Measurements from ENCODE around the gene OBI1.
"Not testable (repeated sequence)": the region's sequence is repeated elsewhere in the genome, so short reads cannot be mapped to it uniquely, and the experiment has no call there.

Gene OBI1

DNA sequence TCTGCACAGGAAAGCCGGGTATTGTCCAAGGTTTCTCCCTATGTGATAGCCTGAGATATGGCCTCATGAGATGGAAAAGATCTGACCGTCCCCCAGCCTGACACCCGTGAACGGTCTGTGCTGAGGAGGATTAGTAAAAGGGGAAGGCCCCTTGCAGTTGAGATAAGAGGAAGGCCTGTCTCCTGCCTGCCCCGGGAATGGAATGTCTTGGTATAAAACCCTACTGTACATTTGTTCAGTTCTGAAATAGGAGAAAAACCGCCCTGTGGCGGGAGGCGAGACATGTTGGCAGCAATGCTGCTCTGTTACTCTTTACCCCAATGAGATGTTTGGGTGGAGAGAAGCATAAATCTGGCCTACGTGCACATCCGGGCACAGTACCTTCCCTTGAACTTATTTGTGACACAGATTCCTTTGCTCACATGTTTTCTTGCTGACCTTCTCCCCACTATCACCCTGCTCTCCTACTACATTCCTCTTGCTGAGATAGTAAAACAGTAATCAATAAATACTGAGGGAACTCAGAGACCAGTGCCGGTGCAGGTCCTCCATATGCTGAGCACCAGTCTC lies 11.8 kb downstream of the OBI1 start:
- DNase-seq (ENCODE audit: low spot score) = not testable (repeated sequence)

DNA sequence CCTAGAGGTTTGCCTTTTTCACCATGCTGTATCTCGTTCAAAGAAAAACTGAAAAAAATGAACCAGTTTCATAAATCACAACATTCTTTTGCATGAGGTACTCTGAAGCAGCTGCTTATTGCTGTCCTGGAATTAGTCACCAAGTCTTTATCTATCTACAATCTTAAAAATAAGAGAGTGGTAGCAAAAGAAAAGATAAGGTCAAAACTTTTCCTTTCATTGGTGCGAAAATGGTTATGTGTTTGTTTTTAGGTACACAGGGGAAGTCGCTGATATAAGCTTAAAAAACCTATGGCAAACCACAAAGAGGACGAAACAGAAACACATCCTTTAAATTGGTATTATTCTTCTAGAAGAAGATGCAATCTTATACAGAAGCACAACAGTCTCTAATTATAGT lies 20.7 kb downstream of the OBI1 start:
- no peak for DNase-seq (ENCODE audit: low spot score)

DNA sequence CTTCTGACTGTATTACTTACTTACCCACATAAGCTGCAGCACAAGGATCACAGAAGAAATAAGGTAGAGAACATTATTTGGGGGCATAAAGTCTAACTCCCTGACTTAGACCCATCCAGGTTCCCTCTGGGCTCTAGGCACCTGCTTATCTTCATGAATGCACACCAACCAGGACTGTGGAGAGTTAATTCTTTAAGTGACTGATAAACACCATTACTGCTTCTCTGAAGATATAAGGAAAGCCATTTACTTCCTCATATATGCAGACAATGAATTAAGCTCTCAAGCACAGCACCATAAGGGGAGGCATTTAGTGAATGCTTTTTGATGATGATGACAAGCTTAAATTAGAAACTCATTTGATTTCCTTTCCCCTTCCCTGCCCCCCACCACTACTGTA lies 22.5 kb downstream of the OBI1 start:
- DNase-seq (ENCODE audit: low spot score) = no peak

DNA sequence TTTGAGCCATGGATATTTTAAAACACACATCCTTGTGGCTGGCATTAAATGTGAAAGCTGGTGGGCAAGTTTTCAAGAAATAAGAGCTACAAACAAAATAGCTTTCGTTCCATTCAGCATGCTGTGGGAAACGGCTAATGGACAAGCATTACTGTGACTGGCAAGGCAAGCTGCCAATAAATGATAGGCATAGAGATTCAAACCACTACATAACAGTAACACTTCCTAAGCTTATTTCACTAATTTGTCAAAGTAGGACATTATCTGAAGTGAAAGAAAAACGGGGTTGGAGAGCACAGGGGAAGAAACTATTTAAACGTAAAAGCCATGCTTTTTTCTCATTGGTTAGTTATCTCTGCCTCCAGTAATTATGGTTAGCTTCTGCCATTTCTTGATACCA lies 26.0 kb downstream of the OBI1 start:
- DNase-seq (ENCODE audit: low spot score) = no peak

DNA sequence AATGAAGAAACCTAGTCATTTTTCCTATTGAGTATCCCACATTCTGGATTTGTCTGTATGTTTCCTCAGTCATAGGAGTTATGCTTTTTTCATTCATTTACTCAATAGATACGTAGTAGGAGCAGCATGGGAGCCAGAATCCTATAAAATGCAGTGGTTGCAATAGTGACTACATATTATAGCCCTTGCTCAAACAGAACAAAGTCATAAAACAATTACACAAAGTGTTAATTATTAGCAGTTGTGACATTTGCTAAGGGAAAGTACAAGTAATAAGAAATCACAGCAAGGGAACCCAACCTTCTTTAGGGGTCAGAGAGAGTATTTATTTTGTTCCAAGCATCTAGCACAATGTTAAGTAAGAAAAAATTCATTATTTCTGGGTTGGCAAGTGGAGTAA lies 27.9 kb downstream of the OBI1 start:
- DNase-seq (ENCODE audit: low spot score) = no peak

DNA sequence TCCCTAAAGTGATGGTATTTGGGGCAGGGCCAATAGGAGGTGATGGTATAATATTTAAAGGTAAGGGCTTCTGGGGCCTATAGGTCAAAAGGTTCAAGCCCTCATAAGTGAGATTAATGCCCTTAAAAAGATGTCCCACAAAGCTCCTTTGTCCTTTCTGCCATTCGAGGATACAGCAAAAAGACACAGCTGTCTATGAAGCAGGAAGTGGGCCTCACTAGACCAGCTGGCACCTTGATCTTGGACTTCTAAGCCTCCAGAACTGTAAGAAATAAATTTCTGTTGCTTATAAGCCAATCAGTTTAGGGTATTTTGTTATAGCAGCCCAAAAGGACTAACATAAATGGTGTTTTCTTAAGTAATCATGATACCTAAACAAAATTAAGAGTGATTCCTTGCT lies 28.4 kb downstream of the OBI1 start:
- no peak for DNase-seq (ENCODE audit: low spot score)

DNA sequence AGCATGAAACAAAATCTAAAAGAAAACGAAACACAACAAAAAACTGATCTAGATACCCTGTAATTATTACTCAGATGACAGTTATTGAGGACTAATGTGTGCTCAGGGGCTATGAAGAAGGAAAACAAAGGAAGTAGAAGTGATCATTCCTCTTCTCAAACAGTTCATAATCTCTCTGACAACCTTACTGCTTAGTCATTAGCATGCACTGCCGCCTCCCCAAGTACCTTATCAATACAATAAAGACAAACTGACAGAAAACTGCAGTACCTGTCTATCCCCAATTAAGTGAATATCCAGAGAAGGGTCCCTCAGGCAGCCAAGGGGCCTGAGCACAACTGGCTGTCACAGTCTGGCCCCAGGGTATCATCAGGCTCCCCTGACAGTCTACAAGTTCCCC lies 33.6 kb downstream of the OBI1 start:
- no peak for DNase-seq (ENCODE audit: low spot score)

DNA sequence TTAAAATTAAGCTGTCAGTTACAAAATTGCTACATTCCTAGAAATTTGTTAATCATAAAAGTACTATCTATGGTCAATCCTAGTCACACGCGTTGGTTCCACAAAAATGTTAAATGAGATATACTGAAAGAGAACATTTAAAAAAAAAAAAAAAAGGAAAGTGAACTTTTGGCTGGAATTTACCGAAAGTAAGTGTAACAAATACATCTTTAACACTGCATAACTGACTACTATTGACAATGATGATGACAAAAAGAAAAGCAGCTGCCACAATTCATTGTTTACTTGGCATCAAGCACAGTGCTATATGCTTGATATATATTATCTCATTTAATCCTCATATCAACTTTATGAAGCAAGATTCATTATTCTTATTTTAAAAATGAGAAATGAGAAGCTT lies 35.8 kb downstream of the OBI1 start:
- DNase-seq (ENCODE audit: low spot score) = no peak

DNA sequence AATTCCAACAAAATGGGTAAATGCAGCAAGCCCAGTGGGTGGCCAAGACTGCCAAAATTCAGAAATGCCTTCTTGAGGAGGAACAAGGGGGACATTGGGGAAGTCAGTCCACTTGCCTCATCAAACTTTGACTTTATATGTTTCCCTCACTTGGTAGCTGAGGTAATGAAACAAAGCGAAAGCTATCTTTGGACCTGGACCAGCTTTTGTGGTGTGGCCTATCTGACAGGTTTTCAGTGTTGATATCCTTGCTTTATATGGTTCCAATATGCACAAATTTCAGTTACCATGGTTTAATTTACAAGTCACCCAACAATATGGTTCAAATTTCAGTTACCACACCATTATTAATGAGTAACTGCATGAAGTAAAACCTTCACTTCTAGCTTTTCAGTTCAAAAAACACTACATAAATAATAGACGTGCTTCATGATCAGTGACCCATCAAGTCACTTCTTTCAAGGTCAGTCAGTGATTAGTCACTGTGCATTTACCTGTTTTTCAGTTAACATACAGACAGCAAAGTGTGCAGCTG lies 38.0 kb downstream of the OBI1 start:
- no peak for DNase-seq (ENCODE audit: low spot score)

DNA sequence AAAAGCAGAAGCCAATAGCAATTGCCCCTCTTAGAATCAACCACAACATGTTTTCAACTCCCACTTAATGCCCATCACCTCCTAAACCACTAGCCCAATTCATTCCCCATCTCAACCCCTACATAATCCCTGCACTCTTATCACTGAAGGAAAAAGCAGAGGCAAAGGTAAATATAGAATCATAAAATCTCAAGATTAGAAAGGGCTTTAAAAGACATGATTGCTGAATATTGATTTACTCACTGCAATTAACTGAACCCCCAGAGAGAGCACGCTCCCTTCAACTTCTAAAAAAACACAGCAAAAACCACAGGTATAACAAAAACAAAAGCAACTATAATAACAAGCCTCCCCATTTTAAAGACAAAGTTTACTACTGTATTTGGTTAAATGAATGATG lies 40.5 kb downstream of the OBI1 start:
- DNase-seq (ENCODE audit: low spot score) = no peak

DNA sequence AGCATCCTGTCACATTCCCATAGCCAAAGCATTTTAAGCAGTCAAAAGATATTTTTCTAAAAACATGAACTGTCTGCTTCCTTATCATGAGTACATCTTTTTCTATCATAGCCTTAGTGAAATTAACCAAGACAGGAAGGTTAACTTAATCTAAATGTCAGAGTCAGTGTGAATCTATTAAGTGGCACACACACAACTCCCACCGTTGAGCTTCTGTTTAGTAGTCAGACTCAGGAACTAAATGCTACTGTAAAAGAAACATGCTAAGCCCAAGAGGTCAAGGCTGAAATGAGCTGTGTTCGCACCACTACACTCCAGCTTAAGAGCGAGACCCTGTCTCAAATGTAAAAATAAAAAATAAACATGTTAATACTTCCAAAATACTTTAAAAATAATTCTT lies 47.9 kb downstream of the OBI1 start:
- no peak for DNase-seq (ENCODE audit: low spot score)

DNA sequence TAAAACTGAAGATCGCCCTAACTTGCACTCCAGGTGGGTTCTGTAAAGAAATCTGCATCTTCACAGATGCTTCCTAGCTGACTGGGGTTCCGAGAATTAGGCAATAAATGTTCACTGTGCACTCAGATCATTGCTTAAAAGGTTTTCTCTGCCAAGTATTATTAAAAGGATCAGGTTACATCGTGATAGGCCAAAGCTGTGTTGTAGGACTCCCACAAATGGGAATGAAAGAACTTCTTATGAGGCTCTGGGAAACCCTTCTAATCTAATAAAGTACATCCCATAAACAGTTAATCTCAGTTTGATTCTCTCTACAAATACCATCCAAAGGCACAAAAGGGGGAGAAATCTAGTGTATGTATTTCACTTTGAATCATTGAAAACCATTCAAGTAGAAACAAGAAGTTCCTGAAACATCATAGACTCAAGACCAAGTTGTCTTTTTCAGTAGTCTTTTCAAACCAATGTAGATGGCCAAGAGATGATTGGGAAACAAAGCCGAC lies 48.5 kb downstream of the OBI1 start:
- no peak for DNase-seq (ENCODE audit: low spot score)

DNA sequence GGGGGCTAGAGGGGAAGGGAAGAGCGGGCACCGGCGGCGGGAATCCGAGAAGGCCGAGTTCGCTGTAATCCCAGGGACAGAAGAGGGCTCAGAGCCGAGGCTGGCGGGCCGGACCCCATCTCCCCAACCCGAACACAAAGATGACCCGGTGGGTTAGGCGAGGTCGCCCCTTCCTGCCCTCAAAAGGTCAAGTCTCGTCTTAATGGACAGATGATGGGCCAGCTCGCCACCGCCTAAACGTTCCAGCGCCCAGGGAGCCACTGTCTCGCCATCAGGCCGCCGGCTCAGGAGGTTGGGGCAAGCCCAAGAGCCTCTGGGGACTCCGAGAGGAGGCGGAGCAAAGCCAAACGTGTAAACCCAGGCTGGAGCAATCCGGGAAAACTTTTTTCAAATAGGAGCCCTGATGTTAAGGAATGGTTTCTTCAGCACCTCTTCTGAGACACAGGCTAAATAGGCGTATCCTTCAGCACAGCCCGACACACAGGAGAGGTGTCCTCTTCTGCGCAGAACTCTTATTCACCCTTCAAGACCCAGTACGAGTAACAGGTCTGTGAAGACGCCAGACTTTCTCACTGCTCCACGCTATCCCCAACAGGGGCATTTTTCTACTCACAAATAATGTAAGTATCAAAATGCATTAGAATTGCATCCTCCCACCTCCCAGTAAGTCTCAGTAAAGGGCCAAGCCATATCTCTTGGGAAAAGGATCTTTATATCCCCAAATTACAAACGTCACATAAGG lies 49.3 kb downstream of the OBI1 start:
- no peak for DNase-seq (ENCODE audit: low spot score)

DNA sequence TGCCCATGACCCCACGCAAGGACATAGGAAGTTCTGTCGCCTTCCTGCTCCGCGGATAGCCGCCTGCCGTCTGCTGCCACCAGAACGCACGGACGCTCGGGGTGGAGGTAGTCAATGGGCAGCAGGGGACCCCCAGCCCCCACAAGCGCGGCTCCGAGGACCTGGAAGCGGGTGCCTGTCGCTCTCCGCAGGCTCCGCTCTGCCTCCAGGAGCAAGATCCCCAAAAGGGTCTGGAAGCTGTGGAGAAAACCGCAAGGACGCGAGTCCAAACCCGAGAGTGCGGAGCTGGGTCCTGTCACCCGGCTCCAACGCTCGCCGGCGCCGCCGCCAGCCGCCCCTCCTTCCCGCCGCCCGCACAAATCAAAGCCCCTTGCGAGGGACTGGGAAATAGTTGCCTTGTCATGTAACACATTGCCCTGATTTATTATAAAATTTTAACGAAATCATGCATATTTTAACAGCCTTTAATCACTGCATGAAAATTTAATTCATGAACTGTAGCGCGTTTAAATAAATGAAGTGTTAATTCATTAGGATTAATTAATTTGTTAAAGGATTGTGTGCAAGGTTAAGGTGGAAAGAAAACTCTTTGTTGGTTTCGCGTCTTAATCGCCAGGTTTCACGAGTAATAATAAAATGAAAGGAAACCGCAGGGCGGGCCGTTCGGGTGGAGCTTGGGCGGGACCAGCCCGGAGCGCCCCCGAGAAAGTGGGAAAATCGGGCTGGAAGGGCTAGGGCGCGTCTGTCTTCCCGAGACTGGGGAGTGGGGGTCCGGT lies 50.1 kb downstream of the OBI1 start:
- no peak for DNase-seq (ENCODE audit: low spot score)

DNA sequence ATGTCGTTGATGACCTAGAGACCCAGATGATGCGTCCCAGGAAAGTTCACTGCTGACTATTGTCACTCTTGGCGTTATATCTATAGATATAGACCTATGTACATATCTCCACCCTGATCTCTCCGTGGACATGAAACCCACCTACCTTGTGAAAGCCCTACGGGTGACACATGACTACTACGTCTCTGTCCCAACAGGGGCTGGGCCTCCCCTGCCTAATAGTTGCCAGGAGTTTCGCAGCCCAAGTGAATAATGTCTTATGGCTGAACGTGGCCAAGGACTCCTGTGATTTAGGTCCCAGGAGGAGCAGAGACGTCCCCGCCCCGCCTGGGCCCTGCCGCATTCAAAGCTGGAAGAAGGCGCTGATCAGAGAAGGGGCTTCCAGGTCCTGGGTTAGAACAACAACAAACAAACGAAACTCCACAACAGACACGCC lies 50.7 kb downstream of the OBI1 start:
- DNase-seq (ENCODE audit: low spot score) = no peak

DNA sequence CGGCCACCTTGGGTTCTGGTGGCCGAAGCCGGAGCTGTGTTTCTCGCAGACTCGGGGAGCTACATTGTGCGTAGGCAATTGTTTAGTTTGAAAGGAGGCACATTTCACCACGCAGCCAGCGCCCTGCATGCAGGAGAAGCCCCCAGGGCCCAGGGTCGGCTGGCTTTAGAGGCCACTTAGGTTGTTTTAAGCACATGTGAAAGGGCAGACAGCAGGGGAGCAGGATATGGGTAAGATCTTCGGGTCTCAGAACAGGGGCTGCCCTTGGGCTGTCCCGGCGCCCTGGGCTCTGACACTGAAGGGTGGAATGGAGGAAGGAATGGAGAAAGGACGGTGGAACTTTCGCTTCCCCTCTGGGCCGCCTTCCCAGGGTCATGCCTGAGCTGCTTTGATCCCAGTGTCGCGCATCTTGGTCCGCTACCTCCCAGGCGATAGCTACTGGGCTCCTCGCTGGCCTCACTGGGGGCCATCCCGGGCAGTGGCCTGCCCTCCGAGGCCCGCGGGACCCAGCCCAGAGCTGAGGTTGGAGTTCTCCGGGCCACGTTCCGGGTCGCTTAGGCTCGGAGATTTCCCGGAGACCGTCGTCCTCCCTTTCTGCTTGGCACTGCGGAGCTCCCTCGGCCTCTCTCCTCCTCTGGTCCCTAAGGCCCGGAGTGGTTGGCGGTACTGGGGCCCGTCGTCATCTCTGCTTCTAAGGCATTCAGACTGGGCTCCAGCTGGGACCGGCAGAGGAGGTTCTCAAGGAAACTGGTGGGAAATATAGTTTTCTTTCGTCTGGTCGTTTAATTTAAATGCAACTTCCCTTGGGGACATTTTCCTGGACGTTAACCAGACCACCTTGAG lies 51.3 kb downstream of the OBI1 start:
- no peak for DNase-seq (ENCODE audit: low spot score)

DNA sequence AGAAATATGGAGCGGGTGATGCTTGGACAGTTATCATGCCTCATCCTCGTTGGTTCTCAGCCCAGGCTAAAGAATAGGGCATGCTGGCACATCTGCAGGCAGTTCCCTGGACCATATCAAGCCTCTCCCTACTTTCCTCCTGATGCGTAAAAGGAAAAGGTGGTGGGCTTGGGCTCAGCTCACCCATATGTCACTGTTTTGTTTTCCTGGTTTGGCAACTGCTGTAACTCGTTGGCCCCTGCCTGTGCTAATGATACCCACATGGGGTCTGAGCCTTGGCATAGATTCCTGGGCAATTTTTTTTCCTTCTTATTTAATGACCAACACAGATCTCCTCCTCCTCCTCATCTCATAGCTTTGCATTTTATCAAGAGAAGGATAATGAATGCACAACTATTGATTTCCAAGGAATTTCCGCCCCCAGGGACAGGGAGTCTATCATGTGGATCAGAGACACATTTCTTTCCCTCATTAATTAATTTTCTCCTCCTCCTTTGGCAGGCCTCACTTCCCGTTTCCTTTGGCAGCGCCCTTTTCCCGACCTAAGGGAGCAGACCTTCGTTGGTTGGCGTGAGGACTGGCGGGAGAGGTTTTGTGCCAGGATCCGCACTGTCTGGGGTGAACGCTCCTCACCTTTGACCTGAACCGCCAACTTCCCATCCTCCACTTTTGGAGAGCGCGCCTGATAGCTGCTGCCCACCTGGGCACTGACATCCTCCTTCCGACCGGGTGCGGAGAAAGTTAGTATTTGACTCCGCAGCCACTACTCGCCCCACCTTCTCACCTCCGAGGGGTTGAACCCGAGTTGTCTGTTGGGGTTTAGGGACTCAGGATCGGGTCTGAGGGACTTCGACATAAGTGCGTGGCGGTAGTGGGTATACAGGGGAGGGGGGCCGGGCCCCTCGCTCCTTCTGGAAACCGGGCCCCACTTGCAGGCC lies 52.2 kb downstream of the OBI1 start:
- no peak for DNase-seq (ENCODE audit: low spot score)

DNA sequence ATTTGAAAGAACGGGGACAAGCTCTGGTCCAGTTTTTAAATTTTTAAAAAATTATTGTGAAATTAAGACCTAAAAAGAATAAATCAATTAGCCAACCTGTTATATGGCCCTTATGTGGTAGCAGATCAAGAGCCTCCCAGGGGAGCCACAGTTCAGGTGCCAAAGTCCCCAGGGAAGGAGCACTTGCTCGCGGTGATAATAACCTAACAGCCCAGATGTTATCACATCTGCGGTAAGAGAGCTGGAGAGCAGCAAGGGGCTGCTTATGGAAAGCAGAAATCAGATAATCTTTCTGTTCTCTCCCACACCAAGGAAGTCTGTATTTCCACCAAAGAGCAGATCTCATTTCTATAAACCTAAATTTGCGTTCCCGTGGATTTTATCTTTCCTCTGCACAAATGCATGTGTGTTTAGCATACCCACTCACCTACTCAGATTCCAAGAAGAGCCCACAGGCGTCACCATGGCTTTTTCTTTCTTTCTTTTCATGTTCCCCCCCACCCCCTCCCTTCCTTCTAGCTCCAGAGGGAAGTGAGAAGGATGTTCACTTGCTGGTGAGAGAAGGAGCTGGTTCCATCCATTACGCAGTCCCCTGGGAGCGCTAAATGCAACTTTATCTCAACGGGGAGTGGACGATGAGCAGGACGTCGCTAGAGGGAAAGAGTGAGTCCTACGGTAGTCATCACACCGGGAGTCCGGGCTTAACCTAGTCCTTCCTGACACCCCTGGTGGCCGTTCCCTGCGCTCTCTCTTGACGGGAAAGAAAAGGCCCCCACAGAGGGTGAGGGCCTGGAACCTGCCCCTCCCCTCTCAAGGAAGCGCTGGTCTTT lies 54.0 kb downstream of the OBI1 start:
- no peak for DNase-seq (ENCODE audit: low spot score)

DNA sequence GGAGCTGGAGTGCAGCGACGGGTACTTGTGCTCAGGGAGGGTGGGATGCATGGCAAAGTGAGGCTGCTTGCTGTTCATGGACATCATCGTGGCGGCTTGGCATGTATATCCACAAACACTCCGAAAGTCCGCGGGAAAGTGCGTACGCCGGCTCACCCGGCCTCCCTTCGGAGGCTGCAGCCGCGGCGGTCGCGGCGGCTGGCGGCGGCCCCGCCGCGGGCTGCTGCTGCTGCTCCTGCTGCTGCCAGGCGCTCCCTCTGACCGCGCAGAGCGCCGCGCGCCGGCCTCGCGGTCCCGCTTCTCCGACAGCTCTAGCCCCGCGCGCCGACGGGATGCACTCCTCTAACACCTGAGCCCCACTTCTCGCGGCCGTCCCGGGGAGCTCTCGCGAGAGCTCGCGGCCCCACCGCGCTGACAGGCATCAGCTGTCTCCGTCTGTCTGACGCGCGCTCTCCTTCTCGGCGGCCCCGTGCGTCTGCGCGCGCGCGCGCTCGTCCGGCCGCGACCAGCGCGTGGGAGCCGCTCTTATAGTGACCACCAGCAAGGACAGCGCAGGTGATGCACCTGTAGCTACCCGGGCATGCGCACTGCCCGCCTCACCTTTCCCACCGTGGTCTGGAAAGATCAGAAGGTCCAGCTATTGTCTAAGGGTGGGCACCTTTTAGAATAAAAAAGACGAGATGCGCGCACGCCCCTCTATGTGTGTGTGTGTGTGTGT lies 55.6 kb downstream of the OBI1 start, which contains the start of gene POU4F1:
TSS of gene POU4F1 (minus strand) at position 313 of the 718 bp plus-strand sequence. CDS start at position 87, 226 bp downstream.
- DNase-seq (ENCODE audit: low spot score) = no peak

Measured in HuH-7.5 (cell line).